Panc1 (cell line): Measurements from ENCODE around the gene RNF115. TPM values are rescaled to one million over a fixed set of nuclear protein-coding genes. Genes with fewer than 3 reads are reported as not detected.
"Not testable (repeated sequence)": the region's sequence is repeated elsewhere in the genome, so short reads cannot be mapped to it uniquely, and the experiment has no call there.

ENCODE experiments used
- ATAC-seq: fragments of 200-7000 bp; cut with Tn5 transposase; 2 replicates; pipeline ENCODE4 v1.9.1; 2020; ENCODE audit warnings: mild to moderate bottlenecking, moderate library complexity
- BruUV-seq: library from RNA; stranded (reverse); fragments of 400-500 nt; replicated peaks from 2 replicates; lab custom pipeline; 2021; lab: Mats Ljungman, UMichigan
- CTCF ChIA-PET: fragments of 300-600 bp; sonication (Branson Sonifier 250); formaldehyde crosslinking; loops from one replicate; lab custom pipeline; 2022; ENCODE audit warnings: antibody characterized with exemption; lab: Charles Lee
- POLR2A ChIA-PET: fragments of 300-600 bp; sonication (Branson Sonifier 250); formaldehyde crosslinking; loops from one replicate; lab custom pipeline; 2022; ENCODE audit warnings: antibody characterized with exemption; lab: Charles Lee
- DNase-seq: peaks from one replicate; pipeline ENCODE4 v3.0.0-alpha.2; 2010; ENCODE audit warnings: low read depth, low spot score
- H3K27ac ChIP-seq: 2 replicates; pipeline ENCODE4 v1.5.1; 2011; ENCODE audit warnings: mild to moderate bottlenecking, low read length, inconsistent platforms
- H3K27me3 ChIP-seq: fragments of 200-500 bp; sonication (Bioruptor generic); 2 replicates; pipeline ENCODE4 v1.6.0; 2014; ENCODE audit warnings: low read length, inconsistent platforms; ENCODE audit not compliant: control insufficient read depth, insufficient read depth
- H3K36me3 ChIP-seq: fragments of 200-500 bp; sonication (Bioruptor generic); 2 replicates; pipeline ENCODE4 v1.5.1; 2014; ENCODE audit warnings: inconsistent platforms, mild to moderate bottlenecking, low read length, moderate library complexity; ENCODE audit not compliant: control insufficient read depth, insufficient read depth
- H3K4me1 ChIP-seq: 2 replicates; pipeline ENCODE4 v1.5.1; 2011; ENCODE audit warnings: inconsistent platforms, mild to moderate bottlenecking, low read length, moderate library complexity; ENCODE audit not compliant: control insufficient read depth, insufficient read depth
- H3K4me3 ChIP-seq, 2 experiments: 2 replicates each; pipeline ENCODE4 v1.5.1; 2011 to 2012; ENCODE audit warnings: low read depth in 2 of 2, low read length in 2 of 2, mild to moderate bottlenecking in 2 of 2, inconsistent platforms in 1 of 2, moderate library complexity in 1 of 2
- H3K9me3 ChIP-seq: fragments of 200-500 bp; sonication (Bioruptor generic); 2 replicates; pipeline ENCODE4 v1.5.1; 2014; ENCODE audit warnings: low read depth, mild to moderate bottlenecking, inconsistent platforms, low read length, moderate library complexity; ENCODE audit not compliant: control insufficient read depth, insufficient read depth
- POLR2AphosphoS5 ChIP-seq: IDR thresholded peaks from 2 replicates; pipeline ENCODE4 v1.6.1; 2012; ENCODE audit warnings: mild to moderate bottlenecking, low read depth, low read length, moderate library complexity
- REST ChIP-seq, 2 experiments: IDR thresholded peaks; 2 replicates each; pipeline ENCODE4 v1.6.1; 2011 to 2012; ENCODE audit warnings: low read depth in 2 of 2, control low read depth in 1 of 2, low read length in 1 of 2, mild to moderate bottlenecking in 1 of 2, moderate library complexity in 1 of 2; ENCODE audit not compliant: insufficient read depth in 1 of 2
- SIN3A ChIP-seq: IDR thresholded peaks from 2 replicates; pipeline ENCODE4 v1.6.1; 2012; ENCODE audit warnings: low read depth, mild to moderate bottlenecking, low read length, moderate library complexity, borderline replicate concordance; ENCODE audit not compliant: insufficient read depth
- TCF7L2 ChIP-seq: IDR thresholded peaks from 2 replicates; pipeline ENCODE4 v1.6.1; 2011; ENCODE audit warnings: mild to moderate bottlenecking, low read depth, low read length, inconsistent platforms
- in situ Hi-C: cut with HindIII; loops from 2 replicates; pipeline ENCODE4 v1.10.0; 2016; ENCODE audit warnings: low sequenced_read_pairs, low pct_unique_long_range_greater_than_20kb
- intact Hi-C: fragments of 100-400 bp; cut with micrococcal nuclease; formaldehyde crosslinking; loops from one replicate; pipeline ENCODE4 v1.10.0; 2022; ENCODE audit not compliant: unreplicated experiment
- total RNA-seq: library from RNA; stranded (reverse); gene quantifications from one replicate; pipeline ENCODE4 v1.2.1, GENCODE V29; 2021; ENCODE audit not compliant: unreplicated experiment
- TF ChIP-seq, protein P1 (sequence below): fragments of 450-650 bp; IDR thresholded peaks from 2 replicates; pipeline ENCODE4 v1.5.1; 2017; ENCODE audit warnings: mild to moderate bottlenecking

RNF115 gene
- total RNA-seq, 1 experiment from 2014 or later = 14.5 TPM

GRCh38 chr1:145812977-145813810 is 10.7 kb downstream of the RNF115 start:
- peak; percentile 63; the same call in 1 of the 2 replicates for ATAC-seq
- intact Hi-C loops, CTCF ChIA-PET, H3K4me3 ChIP-seq, H3K36me3 ChIP-seq, H3K27me3 ChIP-seq, in situ Hi-C loops, POLR2A ChIA-PET, H3K27ac ChIP-seq, H3K9me3 ChIP-seq, DNase-seq, H3K4me1 ChIP-seq: not testable (repeated sequence)
- TSS peak; percentile 1 for BruUV-seq

DNA sequence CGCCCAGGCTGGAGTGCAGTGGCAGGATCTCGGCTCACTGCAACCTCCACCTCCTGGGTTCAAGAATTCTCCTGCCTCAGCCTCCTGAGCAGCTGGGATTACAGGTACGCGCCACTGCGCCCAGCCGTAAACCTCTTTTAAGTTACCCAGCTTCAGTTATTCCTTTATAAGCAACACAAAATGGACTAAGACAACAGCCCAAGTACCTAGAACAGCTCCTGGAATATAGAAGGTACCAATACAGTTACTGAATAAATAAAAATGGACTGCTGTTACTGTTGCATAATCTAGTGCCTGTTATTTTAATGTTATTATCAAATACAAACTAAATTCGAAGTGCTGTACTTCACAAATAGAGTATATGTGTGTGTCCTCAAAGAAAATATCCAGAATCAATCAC is 17.1 kb downstream of the RNF115 start:
- Histone ChIP-seq H3K4me1 (peaks cover 18% of the 10 kb centered on the region), H3K27ac (no peak overlapping the region), H3K4me3 (no peak overlapping the region), H3K9me3 (no peaks in the 10 kb centered on the region), H3K27me3 (no peaks in the 10 kb centered on the region), H3K36me3 (no peaks in the 10 kb centered on the region)
- DNase-seq = no peak
- TF ChIP-seq REST (IDR thresholded peaks at IDR 0.05; ENCODE audit: insufficient read depth in 1 of 2, low read depth in 2 of 2, low read length in 1 of 2) (0 out of 4 replicates have a peak, but pooled peaks of 1 of the 2 experiments have one; percentile 35), TCF7L2 (no peak)
- ChIA-PET CTCF (no interaction called here), POLR2A (interaction anchor here (0.7 kb wide), 1 partner anchor 17 kb away, joined by 3 read pairs; the partner anchor contains the start of gene RNF115)
- in situ Hi-C loops (no loop called here), intact Hi-C loops (no loop called here)
- BruUV-seq = no TSS peak
- no peak for ATAC-seq

- in situ Hi-C loops = no loop called here
- H3K4me3 ChIP-seq = no peak overlapping the region
- CTCF ChIA-PET = no interaction called here
Measured at GRCh38 chr1:145806408-145806807, 17.5 kb downstream of the RNF115 start.

More at GRCh38 chr1:145806408-145806807, 17.5 kb downstream of the RNF115 start:
- H3K4me1 ChIP-seq = peaks cover 18% of the 10 kb centered on the region
- ATAC-seq = no peak
- TF ChIP-seq REST (IDR thresholded peaks at IDR 0.05; ENCODE audit: insufficient read depth in 1 of 2, low read depth in 2 of 2, low read length in 1 of 2) = no peak
- TF ChIP-seq POLR2AphosphoS5 = no peak
- no peak for TF ChIP-seq TCF7L2
- TF ChIP-seq SIN3A = no peak
- TF ChIP-seq, protein P1, sequence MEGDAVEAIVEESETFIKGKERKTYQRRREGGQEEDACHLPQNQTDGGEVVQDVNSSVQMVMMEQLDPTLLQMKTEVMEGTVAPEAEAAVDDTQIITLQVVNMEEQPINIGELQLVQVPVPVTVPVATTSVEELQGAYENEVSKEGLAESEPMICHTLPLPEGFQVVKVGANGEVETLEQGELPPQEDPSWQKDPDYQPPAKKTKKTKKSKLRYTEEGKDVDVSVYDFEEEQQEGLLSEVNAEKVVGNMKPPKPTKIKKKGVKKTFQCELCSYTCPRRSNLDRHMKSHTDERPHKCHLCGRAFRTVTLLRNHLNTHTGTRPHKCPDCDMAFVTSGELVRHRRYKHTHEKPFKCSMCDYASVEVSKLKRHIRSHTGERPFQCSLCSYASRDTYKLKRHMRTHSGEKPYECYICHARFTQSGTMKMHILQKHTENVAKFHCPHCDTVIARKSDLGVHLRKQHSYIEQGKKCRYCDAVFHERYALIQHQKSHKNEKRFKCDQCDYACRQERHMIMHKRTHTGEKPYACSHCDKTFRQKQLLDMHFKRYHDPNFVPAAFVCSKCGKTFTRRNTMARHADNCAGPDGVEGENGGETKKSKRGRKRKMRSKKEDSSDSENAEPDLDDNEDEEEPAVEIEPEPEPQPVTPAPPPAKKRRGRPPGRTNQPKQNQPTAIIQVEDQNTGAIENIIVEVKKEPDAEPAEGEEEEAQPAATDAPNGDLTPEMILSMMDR = no peak
- no peaks in the 10 kb centered on the region for H3K36me3 ChIP-seq
- H3K27ac ChIP-seq = no peak overlapping the region
- POLR2A ChIA-PET = interaction anchor here (0.7 kb wide), 1 partner anchor 17 kb away, joined by 3 read pairs; the partner anchor contains the start of gene RNF115
- H3K9me3 ChIP-seq = no peaks in the 10 kb centered on the region
- BruUV-seq = no TSS peak
- intact Hi-C loops = no loop called here
- H3K27me3 ChIP-seq = no peaks in the 10 kb centered on the region
- DNase-seq = no peak
